H1 (cell line): ENCODE data around the gene UBAP2L. TPM values are rescaled to one million over a fixed set of nuclear protein-coding genes. Genes with fewer than 3 reads are reported as not detected.

ENCODE experiments used
- CBX5 ChIP-seq: fragments of 300-800, 300-1000 bp; sonication (generic); IDR thresholded peaks from 2 replicates; pipeline ENCODE4 v1.7.1; 2016; ENCODE audit warnings: antibody characterized with exemption, low read length, low read depth
- SIRT6 ChIP-seq: IDR thresholded peaks from one replicate; pipeline ENCODE4 v1.7.1; 2012; ENCODE audit warnings: low read length, inconsistent platforms
- polyA plus RNA-seq, 7 experiments: library from polyadenylated mRNA; depleted of rRNA in 3 of 7; stranded (reverse) in 5 of 7; unstranded in 2 of 7; fragments of >200 nt in 5 of 7; fragments of 200-250 nt in 2 of 7; gene quantifications; 1 replicate in 5 of 7; 2 replicates in 1 of 7; 4 replicates in 1 of 7; pipeline versions ENCODE4 v1.2.1 to v1.2.3, GENCODE V29; 2011 to 2013; ENCODE audit warnings: missing spikeins in 2 of 7, mixed read lengths in 2 of 7
- total RNA-seq: library from RNA; stranded (reverse); fragmentation: NEBNext Ultra II Directional; extraction: Animal tissue kit (Norgen Biotek cat#: 25700); gene quantifications from 2 replicates; pipeline ENCODE4 v1.2.1, GENCODE V29; 2021

Gene UBAP2L
- total and polyA plus RNA-seq, 2 of the 8 experiments (the other 6 are each of a cell fraction or from before 2014, with no cell fraction given) = 254 to 349 TPM

GRCh38 chr1:154171880-154172279 lies 48.9 kb upstream of the UBAP2L start (continued):
- TF ChIP-seq SIRT6 (no peak), CBX5 (no peak)
